Measurements from ENCODE around the gene PROX1.

GRCh38 chr1:214066190-214066589 lies 78.4 kb downstream of the PROX1 start:
- TF ChIP-seq EZH2 (IDR thresholded peaks at IDR 0.05; ENCODE audit: insufficient read depth, poor library complexity, severe bottlenecking) (no peak), EZH2phosphoT487 (IDR thresholded peaks at IDR 0.05; ENCODE audit: insufficient read depth, low read depth) (no peak)
